IPS DF 6.9 (cell line): ENCODE results near the gene YEATS4.

Source experiments
- DNase-seq: peaks from one replicate; pipeline ENCODE4 v3.0.0-alpha.2; 2013; ENCODE audit warnings: low read depth, low spot score
- H3K27ac ChIP-seq: one replicate; pipeline ENCODE4 v1.5.1; 2013; ENCODE audit warnings: low read length, control low read depth
- H3K27me3 ChIP-seq: 2 replicates; pipeline ENCODE4 v1.6.1; 2013; ENCODE audit warnings: mild to moderate bottlenecking, low read length; ENCODE audit not compliant: control insufficient read depth, insufficient read depth
- H3K36me3 ChIP-seq: 2 replicates; pipeline ENCODE4 v1.6.1; 2013; ENCODE audit warnings: low read length; ENCODE audit not compliant: control insufficient read depth, insufficient read depth
- H3K4me1 ChIP-seq: 2 replicates; pipeline ENCODE4 v1.6.1; 2013; ENCODE audit warnings: low read length; ENCODE audit not compliant: control insufficient read depth, insufficient read depth
- H3K4me3 ChIP-seq: 2 replicates; pipeline ENCODE4 v1.5.1; 2013; ENCODE audit warnings: mild to moderate bottlenecking, low read length
- H3K9me3 ChIP-seq: 2 replicates; pipeline ENCODE4 v1.6.1; 2013; ENCODE audit warnings: low read length, inconsistent platforms; ENCODE audit not compliant: control insufficient read depth, insufficient read depth
- WGBS: extraction: QIAGEN DNeasy Blood & Tissue Kit; methylation state at CpG from one replicate; pipeline ENCODE4 v1.1.7; 2013; ENCODE audit warnings: mixed read lengths, missing lambda C conversion rate; ENCODE audit not compliant: insufficient read length, insufficient coverage; 5-methylcytosine and 5-hydroxymethylcytosine counted together

The YEATS4 gene

GRCh38 chr12:69389831-69390230 is 30.3 kb downstream of the YEATS4 start:
- H3K27ac ChIP-seq: no peak overlapping the region
- H3K4me3 ChIP-seq: no peak overlapping the region
- no peaks in the 10 kb centered on the region for H3K27me3 ChIP-seq
- no peaks in the 10 kb centered on the region for H3K4me1 ChIP-seq
- WGBS: no CpG with 5 or more reads among the region's 1 CpG
- DNase-seq: no peak
- H3K36me3 ChIP-seq: peaks cover 4% of the 10 kb centered on the region; the same call in 1 of the 2 replicates
- no peaks in the 10 kb centered on the region for H3K9me3 ChIP-seq

- H3K27me3 ChIP-seq: no peaks in the 10 kb centered on the region
- H3K4me1 ChIP-seq: no peaks in the 10 kb centered on the region
- no peak overlapping the region for H3K27ac ChIP-seq
- DNase-seq: no peak
- H3K9me3 ChIP-seq: no peaks in the 10 kb centered on the region
- peaks cover 4% of the 10 kb centered on the region; the same call in 1 of the 2 replicates for H3K36me3 ChIP-seq
- no peak overlapping the region for H3K4me3 ChIP-seq
- WGBS: no CpG with 5 or more reads among the region's 1 CpG
These were observed 32.8 kb downstream of the YEATS4 start for GRCh38 chr12:69392179-69392928.

- Histone ChIP-seq H3K9me3 (no peaks in the 10 kb centered on the region), H3K4me1 (no peaks in the 10 kb centered on the region), H3K27ac (no peak overlapping the region), H3K36me3 (peaks cover 4% of the 10 kb centered on the region; the same call in 1 of the 2 replicates), H3K27me3 (no peaks in the 10 kb centered on the region), H3K4me3 (no peak overlapping the region)
- no CpG with 5 or more reads among the region's 1 CpG for WGBS
- no peak for DNase-seq
These were observed 36.5 kb downstream of the YEATS4 start for GRCh38 chr12:69396041-69396440.

GRCh38 chr12:69396963-69397362 is 37.4 kb downstream of the YEATS4 start:
- no peak for DNase-seq
- Histone ChIP-seq H3K27me3 (peaks cover 1% of the 10 kb centered on the region; the same call in 1 of the 2 replicates), H3K27ac (no peak overlapping the region), H3K9me3 (no peaks in the 10 kb centered on the region), H3K4me1 (no peaks in the 10 kb centered on the region), H3K36me3 (no peaks in the 10 kb centered on the region), H3K4me3 (no peak overlapping the region)
- WGBS: no CpG with 5 or more reads among the region's 3 CpGs

- 100% methylated on average over 2 of the region's 3 CpGs for WGBS
- H3K9me3 ChIP-seq: no peaks in the 10 kb centered on the region
- no peak for DNase-seq
- H3K4me1 ChIP-seq: no peaks in the 10 kb centered on the region
- H3K27ac ChIP-seq: no peak overlapping the region
- H3K27me3 ChIP-seq: peaks cover 1% of the 10 kb centered on the region; the same call in 1 of the 2 replicates
- H3K4me3 ChIP-seq: no peak overlapping the region
- no peaks in the 10 kb centered on the region for H3K36me3 ChIP-seq
These were observed 38.4 kb downstream of the YEATS4 start for GRCh38 chr12:69397978-69398377.

GRCh38 chr12:69401940-69402339 is 42.4 kb downstream of the YEATS4 start:
- no peak overlapping the region for H3K27ac ChIP-seq
- no peaks in the 10 kb centered on the region for H3K36me3 ChIP-seq
- H3K4me1 ChIP-seq: no peaks in the 10 kb centered on the region
- H3K4me3 ChIP-seq: no peak overlapping the region
- peaks cover 1% of the 10 kb centered on the region; the same call in 1 of the 2 replicates for H3K27me3 ChIP-seq
- no peaks in the 10 kb centered on the region for H3K9me3 ChIP-seq
- WGBS: no CpG with 5 or more reads among the region's 4 CpGs
- DNase-seq: no peak

- DNase-seq: no peak
- H3K36me3 ChIP-seq: no peaks in the 10 kb centered on the region
- H3K27me3 ChIP-seq: peaks cover 1% of the 10 kb centered on the region; the same call in 1 of the 2 replicates
- no CpG with 5 or more reads among the region's 7 CpGs for WGBS
- H3K27ac ChIP-seq: no peak overlapping the region
- no peaks in the 10 kb centered on the region for H3K4me1 ChIP-seq
- no peak overlapping the region for H3K4me3 ChIP-seq
- H3K9me3 ChIP-seq: no peaks in the 10 kb centered on the region
These were observed 45.5 kb downstream of the YEATS4 start for GRCh38 chr12:69404851-69405565.

DNA sequence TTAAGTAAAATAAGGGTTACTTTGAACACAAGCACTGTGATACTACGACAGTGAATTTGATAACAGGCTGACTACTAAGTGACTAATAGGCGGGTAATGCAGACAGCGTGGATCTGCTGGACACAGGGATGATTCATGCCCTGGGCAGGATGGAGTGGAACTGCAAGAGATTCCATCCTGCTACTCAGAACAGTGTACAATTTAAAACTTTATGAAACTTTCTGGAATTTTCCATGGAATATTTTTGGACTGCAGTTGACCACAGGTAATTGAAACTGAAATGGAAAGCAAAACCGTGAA is 46.0 kb downstream of the YEATS4 start:
- H3K27ac ChIP-seq: no peak overlapping the region
- peaks cover 1% of the 10 kb centered on the region; the same call in 1 of the 2 replicates for H3K27me3 ChIP-seq
- H3K9me3 ChIP-seq: no peaks in the 10 kb centered on the region
- no peak for DNase-seq
- WGBS: no CpG with 5 or more reads among the region's 4 CpGs
- H3K36me3 ChIP-seq: no peaks in the 10 kb centered on the region
- H3K4me1 ChIP-seq: no peaks in the 10 kb centered on the region
- no peak overlapping the region for H3K4me3 ChIP-seq

DNA sequence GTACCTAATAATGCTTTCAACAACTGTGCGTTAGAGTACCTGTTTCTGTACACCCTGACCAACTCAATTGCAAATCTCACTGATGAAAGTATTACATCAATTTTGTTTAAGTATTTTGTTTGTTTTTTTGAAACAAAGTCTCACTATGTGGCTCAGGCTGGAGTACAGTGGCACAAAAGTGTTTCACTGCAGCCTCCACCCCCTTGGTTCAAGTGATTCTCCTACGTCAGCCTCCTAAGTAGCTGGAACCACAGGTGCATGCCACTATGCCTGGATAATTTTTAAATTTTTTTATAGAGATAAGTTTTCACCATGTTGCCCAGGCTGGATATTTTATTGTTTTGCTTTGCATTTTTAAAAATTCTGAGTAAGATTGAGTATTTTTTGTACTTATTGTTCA is 46.7 kb downstream of the YEATS4 start:
- H3K4me3 ChIP-seq: no peak overlapping the region
- no peaks in the 10 kb centered on the region for H3K9me3 ChIP-seq
- no peak overlapping the region for H3K27ac ChIP-seq
- peaks cover 1% of the 10 kb centered on the region; the same call in 1 of the 2 replicates for H3K27me3 ChIP-seq
- WGBS: no CpG with 5 or more reads among the region's 2 CpGs
- no peak for DNase-seq
- no peaks in the 10 kb centered on the region for H3K36me3 ChIP-seq
- no peaks in the 10 kb centered on the region for H3K4me1 ChIP-seq

GRCh38 chr12:69410571-69410970 is 51.0 kb downstream of the YEATS4 start:
- H3K9me3 ChIP-seq: no peaks in the 10 kb centered on the region
- H3K27me3 ChIP-seq: no peaks in the 10 kb centered on the region
- H3K4me1 ChIP-seq: peaks cover 1% of the 10 kb centered on the region; the same call in 1 of the 2 replicates
- no peak overlapping the region for H3K4me3 ChIP-seq
- no peak overlapping the region for H3K27ac ChIP-seq
- no peaks in the 10 kb centered on the region for H3K36me3 ChIP-seq
- no peak for DNase-seq
- no CpG with 5 or more reads among the region's 9 CpGs for WGBS
